ENCODE data around the gene MEF2B.

DNA sequence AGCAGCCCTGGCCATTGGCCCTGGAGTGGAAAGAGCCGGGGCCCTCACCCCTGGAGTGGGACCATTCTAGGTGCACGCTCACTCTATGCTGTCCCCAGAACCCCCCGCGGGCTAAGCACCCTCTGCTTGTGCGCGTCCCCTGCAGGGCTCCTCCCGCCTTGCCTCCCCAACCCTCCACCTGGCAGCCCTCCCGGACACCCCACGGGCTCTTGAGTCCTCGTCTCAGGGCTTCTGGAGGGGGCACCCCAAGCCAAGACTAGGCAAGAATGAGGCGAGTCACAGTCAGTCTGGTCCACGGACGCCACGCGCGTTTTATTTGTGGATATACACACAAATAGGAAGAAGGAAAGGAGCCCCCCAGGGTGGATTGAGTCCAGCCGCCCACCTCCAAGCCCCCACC lies 24.8 kb downstream of the MEF2B start:
- no peak for TF ChIP-seq POLR2AphosphoS5 (IDR thresholded peaks at IDR 0.05; ENCODE audit: low read depth, low read length)
- TF ChIP-seq, protein P1, sequence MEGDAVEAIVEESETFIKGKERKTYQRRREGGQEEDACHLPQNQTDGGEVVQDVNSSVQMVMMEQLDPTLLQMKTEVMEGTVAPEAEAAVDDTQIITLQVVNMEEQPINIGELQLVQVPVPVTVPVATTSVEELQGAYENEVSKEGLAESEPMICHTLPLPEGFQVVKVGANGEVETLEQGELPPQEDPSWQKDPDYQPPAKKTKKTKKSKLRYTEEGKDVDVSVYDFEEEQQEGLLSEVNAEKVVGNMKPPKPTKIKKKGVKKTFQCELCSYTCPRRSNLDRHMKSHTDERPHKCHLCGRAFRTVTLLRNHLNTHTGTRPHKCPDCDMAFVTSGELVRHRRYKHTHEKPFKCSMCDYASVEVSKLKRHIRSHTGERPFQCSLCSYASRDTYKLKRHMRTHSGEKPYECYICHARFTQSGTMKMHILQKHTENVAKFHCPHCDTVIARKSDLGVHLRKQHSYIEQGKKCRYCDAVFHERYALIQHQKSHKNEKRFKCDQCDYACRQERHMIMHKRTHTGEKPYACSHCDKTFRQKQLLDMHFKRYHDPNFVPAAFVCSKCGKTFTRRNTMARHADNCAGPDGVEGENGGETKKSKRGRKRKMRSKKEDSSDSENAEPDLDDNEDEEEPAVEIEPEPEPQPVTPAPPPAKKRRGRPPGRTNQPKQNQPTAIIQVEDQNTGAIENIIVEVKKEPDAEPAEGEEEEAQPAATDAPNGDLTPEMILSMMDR (IDR thresholded peaks at IDR 0.05) = no peak
- TF ChIP-seq SIN3A (IDR thresholded peaks at IDR 0.05; ENCODE audit: borderline replicate concordance, insufficient read depth, low read depth, low read length) = no peak
- TF ChIP-seq TCF7L2 (IDR thresholded peaks at IDR 0.05; ENCODE audit: low read depth, low read length) = no peak

All from Panc1 (cell line).